Smooth muscle cell (in vitro differentiated cells): Measurements from ENCODE around the gene CSDE1. TPM values are rescaled to one million over a fixed set of nuclear protein-coding genes. Genes with fewer than 3 reads are reported as not detected.

Source experiments
- DNase-seq: peaks from one replicate; lab custom pipeline; 2025; ENCODE audit not compliant: unreplicated experiment; lab: John Stamatoyannopoulos, UW
- H2AFZ ChIP-seq: fragments of 200-600 bp; sonication (generic); 2 replicates; pipeline ENCODE4 v1.6.0; 2016; ENCODE audit warnings: antibody characterized with exemption, low read depth, mild to moderate bottlenecking
- H3F3A ChIP-seq: fragments of 200-600 bp; sonication (generic); 2 replicates; pipeline ENCODE4 v1.6.0; 2017; ENCODE audit warnings: antibody characterized with exemption, low read depth
- H3K27ac ChIP-seq: fragments of 200-600 bp; sonication (generic); 2 replicates; pipeline ENCODE4 v1.5.1; 2016; ENCODE audit warnings: low read depth, mild to moderate bottlenecking
- H3K27me3 ChIP-seq: fragments of 200-600 bp; sonication (generic); 2 replicates; pipeline ENCODE4 v1.6.1; 2016; ENCODE audit warnings: low read depth, mild to moderate bottlenecking
- H3K36me3 ChIP-seq: fragments of 200-600 bp; sonication (generic); 2 replicates; pipeline ENCODE4 v1.5.1; 2016; ENCODE audit warnings: low read depth
- H3K4me1 ChIP-seq: fragments of 200-600 bp; sonication (generic); 2 replicates; pipeline ENCODE4 v1.5.1; 2016; ENCODE audit warnings: low read depth
- H3K4me2 ChIP-seq: fragments of 200-600 bp; sonication (generic); 2 replicates; pipeline ENCODE4 v1.6.0; 2016; ENCODE audit warnings: mild to moderate bottlenecking
- H3K4me3 ChIP-seq: fragments of 200-600 bp; sonication (generic); 2 replicates; pipeline ENCODE4 v1.5.1; 2016; ENCODE audit warnings: mild to moderate bottlenecking
- H3K79me2 ChIP-seq: fragments of 200-600 bp; sonication (generic); 2 replicates; pipeline ENCODE4 v1.6.0; 2016; ENCODE audit warnings: low read depth, mild to moderate bottlenecking
- H3K9ac ChIP-seq: fragments of 200-600 bp; sonication (generic); 2 replicates; pipeline ENCODE4 v1.6.0; 2016; ENCODE audit warnings: low read depth
- H3K9me3 ChIP-seq: fragments of 200-600 bp; sonication (generic); replicated peaks from 2 replicates; pipeline ENCODE4 v1.5.1; 2016; ENCODE audit warnings: low read depth
- H4K20me1 ChIP-seq: fragments of 200-600 bp; sonication (generic); 2 replicates; pipeline ENCODE4 v1.6.0; 2016; ENCODE audit warnings: low read depth
- CTCF ChIP-seq: fragments of 200-600 bp; sonication (generic); IDR thresholded peaks from 2 replicates; pipeline ENCODE4 v1.5.1; 2017; ENCODE audit warnings: borderline replicate concordance, mild to moderate bottlenecking, antibody characterized with exemption; ENCODE audit not compliant: insufficient read depth, poor library complexity, severe bottlenecking
- WGBS: methylation state at CpG from one replicate; pipeline ENCODE4 v1.1.7; 2016; ENCODE audit warnings: low lambda C conversion rate; 5-methylcytosine and 5-hydroxymethylcytosine counted together
- polyA plus RNA-seq: library from polyadenylated mRNA; unstranded; fragments of >200 nt; fragmentation: Nextera tagmentation; extraction: Ambion mirVana; gene quantifications from 2 replicates; pipeline ENCODE4 v1.2.1, GENCODE V29; 2016
- total RNA-seq: library from RNA; depleted of rRNA; stranded (reverse); fragments of >200 nt; gene quantifications from 2 replicates; pipeline ENCODE4 v1.2.3, GENCODE V29; 2014

The CSDE1 gene
- total and polyA plus RNA-seq, 2 experiments from 2014 or later: 173 to 768 TPM

GRCh38 chr1:114715952-114716303 is 41.9 kb downstream of the CSDE1 start:
- H3K27ac ChIP-seq: peak overlapping the region; percentile 99
- H3K4me3 ChIP-seq: peak overlapping the region; percentile 83
- H3K9ac ChIP-seq: peak overlapping the region; percentile 100
- TF ChIP-seq CTCF: no peak
- no peak overlapping the region for H2AFZ ChIP-seq
- H3K79me2 ChIP-seq: peaks cover 45% of the 10 kb centered on the region
- peaks cover 35% of the 10 kb centered on the region for H3F3A ChIP-seq
- H3K4me2 ChIP-seq: peak overlapping the region; percentile 96
- peaks cover 17% of the 10 kb centered on the region for H3K4me1 ChIP-seq
- peaks cover 22% of the 10 kb centered on the region for H3K36me3 ChIP-seq
- H4K20me1 ChIP-seq: peaks cover 13% of the 10 kb centered on the region
- H3K9me3 ChIP-seq: no peaks in the 10 kb centered on the region
- no peak for DNase-seq
- 50% methylated on average over 4 of the region's 4 CpGs for WGBS
- H3K27me3 ChIP-seq: no peaks in the 10 kb centered on the region

- Histone ChIP-seq H2AFZ (no peak overlapping the region), H3K4me3 (no peak overlapping the region), H3K4me2 (no peak overlapping the region), H3K36me3 (peaks cover 25% of the 10 kb centered on the region), H4K20me1 (peaks cover 21% of the 10 kb centered on the region), H3K9me3 (no peaks in the 10 kb centered on the region), H3K27me3 (no peaks in the 10 kb centered on the region), H3K9ac (peak overlapping the region; percentile 9), H3F3A (peaks cover 9% of the 10 kb centered on the region), H3K27ac (no peak overlapping the region), H3K79me2 (peaks cover 45% of the 10 kb centered on the region), H3K4me1 (peaks cover 17% of the 10 kb centered on the region)
- WGBS: 94% methylated on average over 4 of the region's 4 CpGs
- no peak for TF ChIP-seq CTCF
- DNase-seq: no peak
Observed at GRCh38 chr1:114712977-114713376, 44.8 kb downstream of the CSDE1 start.

- no peak for TF ChIP-seq CTCF
- WGBS: 98% methylated on average over 3 of the region's 3 CpGs
- Histone ChIP-seq H3K4me3 (no peak overlapping the region), H4K20me1 (peaks cover 21% of the 10 kb centered on the region), H3K27me3 (no peaks in the 10 kb centered on the region), H3K36me3 (peaks cover 42% of the 10 kb centered on the region), H3K9ac (no peak overlapping the region), H3K9me3 (no peaks in the 10 kb centered on the region), H3K27ac (no peak overlapping the region), H3K4me1 (peaks cover 7% of the 10 kb centered on the region), H3K4me2 (no peak overlapping the region), H2AFZ (no peak overlapping the region), H3F3A (peaks cover 4% of the 10 kb centered on the region), H3K79me2 (peaks cover 32% of the 10 kb centered on the region)
- DNase-seq: no peak
Observed at GRCh38 chr1:114710360-114710759, 47.4 kb downstream of the CSDE1 start.

GRCh38 chr1:114707604-114708003 is 50.2 kb downstream of the CSDE1 start:
- H3K9me3 ChIP-seq: no peaks in the 10 kb centered on the region
- DNase-seq: no peak
- no peak overlapping the region for H3K4me3 ChIP-seq
- H4K20me1 ChIP-seq: peaks cover 22% of the 10 kb centered on the region
- no peak overlapping the region for H2AFZ ChIP-seq
- H3K27ac ChIP-seq: no peak overlapping the region
- H3K4me2 ChIP-seq: no peak overlapping the region
- no peaks in the 10 kb centered on the region for H3K27me3 ChIP-seq
- H3K36me3 ChIP-seq: peaks cover 42% of the 10 kb centered on the region
- peaks cover 4% of the 10 kb centered on the region for H3F3A ChIP-seq
- no peak overlapping the region for H3K9ac ChIP-seq
- TF ChIP-seq CTCF: no peak
- H3K79me2 ChIP-seq: peaks cover 6% of the 10 kb centered on the region
- 100% methylated on average over 2 of the region's 2 CpGs for WGBS
- H3K4me1 ChIP-seq: no peaks in the 10 kb centered on the region
